Measurements from ENCODE around the gene ZBTB20. TPM values are rescaled to one million over a fixed set of nuclear protein-coding genes. Genes with fewer than 3 reads are reported as not detected.

ZBTB20 gene
- total RNA-seq, 1 experiment from 2014 or later, result 12.8 TPM

DNA sequence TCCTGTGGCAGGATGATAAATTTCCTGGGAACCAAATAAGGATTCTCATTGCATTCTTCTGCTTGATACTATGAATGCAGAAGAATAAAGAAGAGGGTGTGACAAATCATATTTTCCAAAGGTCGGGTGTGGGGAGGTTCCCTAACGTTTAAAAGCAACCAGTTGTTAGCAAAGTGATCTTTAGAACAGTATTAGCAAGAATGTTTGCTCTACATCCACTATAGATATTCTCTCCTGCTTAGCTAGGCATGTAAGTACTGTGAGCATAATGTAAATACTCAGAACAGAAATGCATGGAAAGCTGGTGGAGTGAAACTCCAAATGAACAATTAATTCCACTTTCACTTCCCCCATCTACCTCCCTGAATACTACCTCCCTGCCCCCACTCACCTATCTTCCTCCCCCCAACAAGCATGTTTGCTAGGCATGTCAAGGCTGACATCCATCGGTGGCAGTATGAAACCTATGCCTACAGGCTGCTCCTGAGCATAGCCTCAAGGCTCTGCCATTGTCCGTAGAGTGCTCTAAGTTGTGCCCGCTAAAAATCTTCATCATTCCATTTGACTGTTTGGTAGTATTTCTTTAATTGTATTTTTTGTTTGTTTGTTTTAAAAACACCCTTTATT, 523.6 kb downstream of the ZBTB20 start:
- Histone ChIP-seq H3K9me3 (no peaks in the 10 kb centered on the region), H3K4me1 (peaks cover 11% of the 10 kb centered on the region), H3K36me3 (ENCODE audit: control insufficient read depth, insufficient read depth, low read length) (no peaks in the 10 kb centered on the region), H3K27me3 (replicated peaks; ENCODE audit: control insufficient read depth, insufficient read depth, low read length) (no peaks in the 10 kb centered on the region), H3K4me3 (ENCODE audit: low read depth, low read length) (no peak overlapping the region)
- Mint-ChIP-seq H3K9me3 (ENCODE audit: unreplicated experiment) (no peaks in the 10 kb centered on the region), H3K27me3 (ENCODE audit: insufficient read depth, unreplicated experiment) (no peaks in the 10 kb centered on the region), H3K4me3 (ENCODE audit: unreplicated experiment) (no peak overlapping the region), H3K36me3 (ENCODE audit: insufficient read depth, unreplicated experiment) (peaks cover 6% of the 10 kb centered on the region), H3K4me1 (ENCODE audit: low read depth, unreplicated experiment) (peaks cover 13% of the 10 kb centered on the region), H3K27ac (ENCODE audit: unreplicated experiment) (no peak overlapping the region)
- BruUV-seq (replicated peaks), result no TSS peak
- DNase-seq, result no peak
- ChIA-PET POLR2A (no interaction called here), CTCF (no interaction called here)
- TF ChIP-seq CTCF (IDR thresholded peaks at IDR 0.05; ENCODE audit: insufficient read depth in 1 of 2, low read depth in 1 of 2, low read length in 1 of 2, severe bottlenecking in 1 of 2, unreplicated experiment in 1 of 2), result no peak
- intact Hi-C loops (cut with micrococcal nuclease; ENCODE audit: unreplicated experiment), result no loop called here

- no peak for DNase-seq
- H3K9me3 Mint-ChIP-seq (ENCODE audit: unreplicated experiment), result no peaks in the 10 kb centered on the region
- Histone ChIP-seq H3K36me3 (ENCODE audit: control insufficient read depth, insufficient read depth, low read length) (no peaks in the 10 kb centered on the region), H3K9me3 (no peaks in the 10 kb centered on the region), H3K27me3 (replicated peaks; ENCODE audit: control insufficient read depth, insufficient read depth, low read length) (no peaks in the 10 kb centered on the region), H3K4me1 (peaks cover 11% of the 10 kb centered on the region), H3K4me3 (ENCODE audit: low read depth, low read length) (no peak overlapping the region)
- H3K36me3 Mint-ChIP-seq (ENCODE audit: insufficient read depth, unreplicated experiment), result peaks cover 6% of the 10 kb centered on the region
- intact Hi-C loops (cut with micrococcal nuclease; ENCODE audit: unreplicated experiment), result no loop called here
- no peak overlapping the region for H3K27ac Mint-ChIP-seq (ENCODE audit: unreplicated experiment)
- TF ChIP-seq CTCF (IDR thresholded peaks at IDR 0.05; ENCODE audit: insufficient read depth in 1 of 2, low read depth in 1 of 2, low read length in 1 of 2, severe bottlenecking in 1 of 2, unreplicated experiment in 1 of 2), result no peak
- ChIA-PET POLR2A (no interaction called here), CTCF (no interaction called here)
- H3K4me1 Mint-ChIP-seq (ENCODE audit: low read depth, unreplicated experiment), result peaks cover 13% of the 10 kb centered on the region
- no peaks in the 10 kb centered on the region for H3K27me3 Mint-ChIP-seq (ENCODE audit: insufficient read depth, unreplicated experiment)
- no TSS peak for BruUV-seq (replicated peaks)
- no peak overlapping the region for H3K4me3 Mint-ChIP-seq (ENCODE audit: unreplicated experiment)
Measured at GRCh38 chr3:114622001-114622400, 525.1 kb downstream of the ZBTB20 start.

- H3K4me3 Mint-ChIP-seq (ENCODE audit: unreplicated experiment), result no peak overlapping the region
- H3K4me1 Mint-ChIP-seq (ENCODE audit: low read depth, unreplicated experiment), result peaks cover 4% of the 10 kb centered on the region
- BruUV-seq (replicated peaks), result no TSS peak
- H3K36me3 Mint-ChIP-seq (ENCODE audit: insufficient read depth, unreplicated experiment), result peaks cover 6% of the 10 kb centered on the region
- peaks cover 11% of the 10 kb centered on the region for H3K4me1 ChIP-seq
- no peak overlapping the region for H3K4me3 ChIP-seq (ENCODE audit: low read depth, low read length)
- H3K9me3 Mint-ChIP-seq (ENCODE audit: unreplicated experiment), result no peaks in the 10 kb centered on the region
- no peak for TF ChIP-seq CTCF (IDR thresholded peaks at IDR 0.05; ENCODE audit: insufficient read depth in 1 of 2, low read depth in 1 of 2, low read length in 1 of 2, severe bottlenecking in 1 of 2, unreplicated experiment in 1 of 2)
- H3K36me3 ChIP-seq (ENCODE audit: control insufficient read depth, insufficient read depth, low read length), result no peaks in the 10 kb centered on the region
- intact Hi-C loops (cut with micrococcal nuclease; ENCODE audit: unreplicated experiment), result no loop called here
- H3K9me3 ChIP-seq, result no peaks in the 10 kb centered on the region
- no peak for DNase-seq
- no peaks in the 10 kb centered on the region for H3K27me3 Mint-ChIP-seq (ENCODE audit: insufficient read depth, unreplicated experiment)
- ChIA-PET CTCF (no interaction called here), POLR2A (no interaction called here)
- H3K27ac Mint-ChIP-seq (ENCODE audit: unreplicated experiment), result no peak overlapping the region
- no peaks in the 10 kb centered on the region for H3K27me3 ChIP-seq (replicated peaks; ENCODE audit: control insufficient read depth, insufficient read depth, low read length)
Measured at GRCh38 chr3:114619771-114620170, 527.3 kb downstream of the ZBTB20 start.

Measured in Caco-2 (cell line).